Erythroblast (primary cell): ENCODE data around the gene CAMK1D.

Experiments used
- GATA1 ChIP-seq: IDR thresholded peaks from 2 replicates; pipeline ENCODE4 v1.6.1; 2011; ENCODE audit warnings: low read depth, mild to moderate bottlenecking, control low read depth, low read length, moderate library complexity
- POLR2A ChIP-seq: IDR thresholded peaks from 2 replicates; pipeline ENCODE4 v1.6.1; 2011; ENCODE audit warnings: mild to moderate bottlenecking, low read length

GRCh38 chr10:12348294-12348869 lies 965 bp upstream of the CAMK1D start:
- no peak for TF ChIP-seq POLR2A
- TF ChIP-seq GATA1: no peak
